Measurements from ENCODE around the gene COPS3.
"Not testable (repeated sequence)": the region's sequence is repeated elsewhere in the genome, so short reads cannot be mapped to it uniquely, and the experiment has no call there.

GRCh38 chr17:17255689-17256088 is 25.4 kb downstream of the COPS3 start:
- not testable (repeated sequence) for TF ChIP-seq POLR2AphosphoS5, CTCF (IDR thresholded peaks at IDR 0.05)
